RPMI8226 (cell line): Measurements from ENCODE around the gene COL9A3.

Source experiments
- DNase-seq: peaks from one replicate; pipeline ENCODE4 v3.0.0-alpha.2; 2015

The COL9A3 gene

DNA sequence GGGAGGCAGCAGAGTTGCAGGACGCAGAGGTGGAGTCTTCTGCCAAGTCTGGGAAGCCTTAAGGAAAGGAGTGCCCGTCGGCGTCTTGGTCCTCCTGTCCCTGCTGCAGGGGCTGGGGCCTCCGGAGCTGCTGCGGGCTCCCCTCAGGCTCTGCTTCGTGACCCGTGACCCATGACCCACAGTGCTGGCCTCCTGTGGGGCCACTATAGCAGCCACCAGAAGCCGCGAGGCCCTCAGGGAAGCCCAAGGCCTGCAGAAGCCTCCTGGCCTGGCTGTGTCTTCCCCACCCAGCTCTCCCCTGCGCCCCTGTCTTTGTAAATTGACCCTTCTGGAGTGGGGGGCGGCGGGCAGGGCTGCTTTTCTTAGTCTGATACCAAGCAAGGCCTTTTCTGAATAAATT lies 3.3 kb upstream of the COL9A3 start:
- DNase-seq = no peak

- no peak for DNase-seq
Observed at GRCh38 chr20:62814060-62814708, 2.7 kb upstream of the COL9A3 start.

- DNase-seq = no peak
Observed at GRCh38 chr20:62814709-62815065, 2.2 kb upstream of the COL9A3 start.

- DNase-seq = no peak
Observed at GRCh38 chr20:62815066-62815991, 1.5 kb upstream of the COL9A3 start.

DNA sequence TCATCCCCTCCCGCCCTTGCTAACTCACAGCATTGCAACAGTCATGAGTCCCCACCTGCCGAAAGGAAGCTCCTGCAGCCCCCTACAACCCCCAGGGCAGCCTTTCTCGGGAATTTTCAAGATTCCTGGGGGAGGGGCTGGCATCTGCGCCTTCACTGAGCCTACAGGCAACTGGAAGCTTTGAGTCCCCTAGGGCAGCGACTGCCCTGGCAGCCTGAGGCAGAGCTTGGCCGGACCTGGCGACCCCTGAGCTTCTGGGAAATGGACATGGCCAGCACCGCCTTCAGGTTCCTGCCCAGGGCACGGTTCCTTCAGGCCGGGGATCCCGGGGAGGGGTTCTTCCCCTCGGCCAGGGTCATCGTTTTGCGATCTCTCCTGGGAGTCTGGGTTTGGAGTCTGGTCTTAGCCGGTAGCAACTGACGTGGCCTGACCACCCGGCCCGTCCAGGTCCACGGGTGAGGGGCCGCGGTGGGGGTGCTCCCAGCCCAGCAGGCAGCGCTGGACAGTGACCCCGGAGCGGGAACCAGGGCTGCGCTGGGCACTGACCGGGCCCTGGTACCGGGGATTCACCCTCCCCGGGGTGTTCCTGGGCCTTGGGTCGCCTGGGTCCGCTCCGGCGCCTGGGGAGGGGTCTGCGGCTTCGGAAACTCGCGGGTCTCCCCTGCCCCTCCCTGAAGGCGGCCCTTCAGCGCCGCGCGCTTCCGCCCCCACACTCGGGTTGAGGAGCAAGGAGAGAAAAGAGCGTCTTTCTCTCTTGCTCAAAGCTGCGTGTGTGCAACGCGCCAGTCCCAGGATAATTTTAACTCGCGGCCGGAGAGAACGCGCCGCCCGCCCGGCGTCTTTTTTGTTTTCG lies 593 bp upstream of the COL9A3 start:
- DNase-seq = peak; percentile 45

DNA sequence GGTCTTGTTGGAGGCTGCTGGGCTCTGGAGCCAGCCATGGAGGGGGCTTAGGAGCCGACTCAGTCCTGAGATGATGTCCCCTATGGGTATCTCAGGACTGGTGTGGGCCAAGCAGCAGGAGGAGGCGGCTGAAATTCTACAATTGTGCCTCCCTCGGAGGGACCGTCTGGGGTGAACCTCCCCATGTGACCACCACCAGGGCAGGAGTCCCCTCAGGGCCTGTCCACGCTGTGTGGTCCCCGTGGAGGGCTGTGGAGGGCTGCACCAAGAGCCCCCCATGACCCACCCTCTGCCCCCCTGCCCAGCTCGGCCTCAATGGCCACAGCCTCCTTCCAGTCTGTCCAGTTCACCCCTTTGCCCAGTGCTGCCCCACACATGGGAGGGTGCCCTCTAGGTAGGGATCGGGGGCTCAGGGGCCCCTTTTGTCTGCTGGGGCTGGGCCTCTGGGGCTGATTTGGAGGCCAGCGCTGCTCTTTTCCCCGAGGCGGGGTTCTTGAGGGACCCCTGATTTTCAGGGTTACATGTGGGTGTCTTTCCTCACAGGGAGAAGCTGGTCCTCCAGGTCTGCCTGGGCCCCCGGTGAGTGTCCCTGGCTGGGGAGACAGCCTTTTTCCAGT lies 1.2 kb downstream of the COL9A3 start:
- DNase-seq = no peak

- peak; percentile 37 for DNase-seq
Observed at GRCh38 chr20:62818592-62819493, 2.0 kb downstream of the COL9A3 start.

DNA sequence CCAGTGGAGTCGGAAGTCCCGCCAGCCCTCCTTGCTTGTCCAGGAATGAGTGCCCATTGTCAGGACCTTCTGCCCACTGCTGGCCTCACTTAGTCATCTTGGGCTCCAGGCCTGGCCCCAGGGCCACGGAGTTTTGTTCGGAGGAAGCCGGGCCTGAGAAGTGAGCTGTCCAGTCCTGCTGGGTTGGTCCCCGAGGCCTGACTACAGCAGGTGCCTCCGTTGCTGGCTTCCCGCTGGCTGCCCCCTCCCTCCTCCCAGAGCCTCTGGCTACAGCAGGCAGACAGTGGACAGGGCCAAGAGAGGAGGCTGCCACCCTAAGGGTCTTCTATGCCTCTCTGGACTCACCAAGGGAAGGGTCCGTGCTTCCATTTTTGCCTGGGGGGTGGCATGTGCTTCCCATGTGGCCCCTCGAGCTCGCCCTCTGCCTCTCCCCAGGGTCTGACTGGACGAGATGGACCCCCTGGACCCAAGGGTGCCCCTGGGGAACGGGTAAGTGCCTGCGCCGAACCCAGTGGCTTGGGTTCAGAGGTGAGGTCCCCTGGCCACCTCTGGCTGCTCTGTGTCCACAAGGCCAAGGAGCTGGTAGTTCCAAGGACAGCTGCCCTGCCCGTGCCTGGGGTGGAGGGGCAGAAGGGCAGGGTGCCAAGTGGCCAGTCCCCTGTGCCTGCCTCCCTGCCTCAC lies 2.8 kb downstream of the COL9A3 start:
- DNase-seq = no peak

- peak; percentile 55 for DNase-seq
Observed at GRCh38 chr20:62820208-62820961, 3.5 kb downstream of the COL9A3 start.

DNA sequence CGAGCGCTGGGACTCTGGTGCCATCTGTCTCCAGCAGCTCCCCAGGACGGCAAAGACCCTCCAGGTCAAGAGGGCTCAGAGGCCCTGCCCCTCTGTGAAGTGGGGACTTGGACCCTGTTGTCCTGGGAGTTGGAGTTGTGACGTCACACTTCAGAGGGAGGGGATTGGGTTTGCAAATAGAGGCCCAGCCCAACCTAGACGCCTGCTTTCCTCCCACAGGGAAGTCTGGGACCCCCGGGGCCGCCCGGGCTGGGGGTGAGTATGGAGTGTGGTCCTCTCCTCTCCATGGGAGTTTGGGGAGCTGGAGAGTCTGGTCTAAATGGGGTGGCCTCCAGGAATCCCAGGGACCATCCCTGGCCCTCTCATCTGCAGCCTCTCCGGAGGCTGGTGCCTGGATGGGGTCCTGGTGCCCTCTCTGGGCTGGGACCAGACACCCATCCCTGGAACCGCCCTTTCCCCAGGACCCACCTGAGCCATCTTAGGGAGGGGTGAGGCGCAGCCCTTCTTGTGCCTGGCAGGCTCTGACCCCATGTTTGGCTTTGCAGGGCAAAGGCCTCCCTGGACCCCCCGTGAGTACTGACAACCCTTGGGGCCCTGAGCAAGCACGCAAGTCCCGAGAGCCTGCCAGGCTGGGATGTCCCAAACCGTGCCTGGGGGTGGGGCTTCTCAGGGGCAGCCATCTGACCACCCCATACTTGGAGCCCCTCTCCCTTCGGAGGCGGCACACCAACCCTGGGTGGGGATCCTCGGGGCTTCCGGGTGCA lies 4.3 kb downstream of the COL9A3 start:
- no peak for DNase-seq

DNA sequence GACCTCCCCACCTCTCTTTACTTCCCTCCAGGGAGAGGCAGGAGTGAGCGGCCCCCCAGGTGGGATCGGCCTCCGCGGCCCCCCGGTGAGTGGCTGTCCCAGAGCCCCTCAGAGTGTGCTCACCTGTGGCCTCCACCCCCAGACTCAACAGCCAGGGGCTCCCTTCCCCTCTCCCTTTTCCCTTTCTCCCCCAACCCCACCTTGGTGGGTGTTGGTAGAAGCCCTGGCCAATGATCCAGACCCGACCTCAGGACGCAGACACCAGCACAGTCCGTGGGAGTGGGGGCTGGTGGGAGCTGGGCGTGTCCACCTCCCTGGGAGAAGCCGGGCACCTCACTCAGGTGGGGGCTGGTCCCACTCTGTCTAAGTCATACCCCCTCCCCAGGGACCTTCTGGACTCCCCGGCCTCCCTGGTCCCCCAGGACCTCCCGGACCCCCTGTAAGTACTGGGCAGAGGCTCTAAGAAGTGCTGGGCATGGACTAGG lies 4.9 kb downstream of the COL9A3 start:
- DNase-seq = no peak

DNA sequence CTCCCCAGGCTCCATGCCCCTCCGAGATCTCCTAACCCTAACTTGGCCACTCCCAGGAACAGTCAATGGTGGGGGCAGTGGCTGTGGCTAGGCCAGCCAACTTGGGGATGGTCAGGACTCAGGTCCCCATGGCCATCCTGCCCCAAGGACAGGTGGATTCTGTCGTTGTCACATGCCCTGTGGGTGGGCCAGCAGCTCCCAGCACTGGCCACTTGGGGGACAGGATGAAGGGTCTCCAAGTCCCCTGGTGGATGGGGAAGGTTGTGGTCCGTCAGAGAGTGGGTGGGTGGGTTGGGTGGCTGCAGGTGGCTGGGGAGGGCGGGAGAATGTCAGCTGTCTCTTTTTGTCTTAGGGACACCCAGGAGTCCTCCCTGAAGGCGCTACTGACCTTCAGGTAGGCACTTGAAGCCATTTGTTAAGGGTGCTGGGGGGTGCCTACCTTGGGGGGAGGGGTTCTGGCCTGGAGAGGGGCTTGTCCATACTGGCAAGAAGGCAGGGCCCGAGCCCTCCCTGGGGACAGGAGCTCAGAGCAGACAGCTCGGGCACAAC lies 5.5 kb downstream of the COL9A3 start:
- no peak for DNase-seq

DNA sequence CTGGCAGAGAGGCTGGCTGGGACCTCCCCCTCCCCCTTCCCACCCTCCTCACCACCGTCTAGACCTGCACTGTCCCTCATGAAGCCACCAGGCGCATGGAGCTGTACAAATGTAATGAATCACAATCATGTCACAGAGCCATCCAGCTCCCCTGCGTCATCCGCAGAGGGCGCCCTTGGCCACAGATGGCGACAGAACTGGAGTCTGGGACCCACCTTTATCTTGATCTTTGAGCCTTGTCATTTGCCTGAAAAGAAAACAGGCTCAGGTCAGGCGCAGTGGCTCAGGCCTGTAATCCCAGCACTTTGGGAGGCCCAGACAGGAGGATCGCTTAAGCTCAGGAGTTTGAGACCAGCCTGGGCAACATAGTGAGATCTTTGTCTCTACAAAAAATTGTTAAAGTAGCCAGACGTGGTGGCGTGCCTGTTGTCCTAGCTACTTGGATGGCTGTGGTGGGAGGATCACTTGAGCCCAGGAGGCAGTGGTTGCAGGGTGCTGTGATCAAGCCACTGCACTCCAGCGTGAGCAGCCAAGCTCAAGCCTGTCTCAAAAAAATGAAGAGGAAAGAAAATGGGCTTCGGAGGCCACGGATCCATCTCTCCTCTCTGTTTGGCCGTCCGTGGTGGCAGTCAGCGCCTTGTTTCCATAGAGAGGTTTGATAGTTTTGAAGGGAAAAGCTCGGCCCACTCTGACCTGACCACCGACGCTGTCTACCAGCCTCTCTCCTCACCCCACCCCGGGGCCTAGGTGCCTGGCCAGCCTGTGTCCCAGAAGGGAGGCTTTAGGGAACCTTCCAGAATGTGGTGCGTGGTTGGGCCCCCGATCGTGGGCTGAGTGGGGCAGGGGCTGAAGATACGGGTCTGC lies 6.2 kb downstream of the COL9A3 start:
- peak; percentile 91 for DNase-seq

- no peak for DNase-seq
Observed at GRCh38 chr20:62823688-62824475, 7.0 kb downstream of the COL9A3 start.

- peak; percentile 81 for DNase-seq
Observed at GRCh38 chr20:62824476-62825332, 7.9 kb downstream of the COL9A3 start.

DNA sequence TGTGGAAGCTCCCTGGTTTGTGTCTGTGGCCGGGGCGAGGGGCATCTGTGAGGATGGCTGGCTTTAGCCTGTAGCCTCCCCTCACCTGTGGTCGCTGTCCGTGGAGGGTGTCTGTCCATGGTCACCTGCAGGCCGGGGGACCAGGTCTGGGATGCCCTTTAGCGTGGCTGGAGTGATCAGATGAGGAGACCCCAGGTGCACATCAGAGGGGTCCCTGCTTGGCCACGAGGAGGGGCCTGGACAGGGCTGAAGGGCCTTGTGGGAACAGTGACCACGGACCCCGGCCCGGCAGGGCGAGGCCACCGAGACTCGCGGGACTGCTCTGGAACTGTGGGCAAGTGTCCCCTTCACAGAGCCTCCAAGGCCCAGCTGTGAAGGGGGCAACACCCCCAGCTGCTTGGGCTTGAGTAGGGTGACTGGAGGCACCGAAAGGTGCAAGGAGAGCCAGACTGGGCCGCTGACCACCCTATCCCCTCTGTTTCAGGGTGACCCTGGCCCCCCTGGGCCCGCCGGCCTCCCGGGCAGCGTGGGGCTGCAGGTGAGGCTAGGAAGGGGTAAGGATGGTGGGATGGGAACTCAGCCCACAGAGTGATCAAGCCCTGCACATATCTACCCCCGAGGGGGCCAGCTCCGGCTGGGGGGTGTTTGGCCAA lies 8.6 kb downstream of the COL9A3 start:
- no peak for DNase-seq
